K562 (cell line): ENCODE results near the gene CHIC2. TPM values are rescaled to one million over a fixed set of nuclear protein-coding genes. Genes with fewer than 3 reads are reported as not detected.

ENCODE experiments used
- BCL6 ChIP-seq: fragments of 250-450 bp; sonication (Bioruptor Pico); IDR thresholded peaks from 2 replicates; pipeline ENCODE4 v1.4.0; 2020
- polyA plus RNA-seq, 8 experiments: library from polyadenylated mRNA; depleted of rRNA in 4 of 8; stranded (reverse) in 5 of 8; unstranded in 3 of 8; fragments of >200 nt; fragmentation: Nextera tagmentation in 2 of 8; fragmentation: Illumina TruSeq in 1 of 8; extraction: Ambion mirVana in 2 of 8; extraction: Trizol in 1 of 8; gene quantifications; 2 replicates each; pipeline versions ENCODE4 v1.2.1 to v1.2.3, GENCODE V29; 2011 to 2014; ENCODE audit warnings: inconsistent platforms in 1 of 8, missing spikeins in 1 of 8
- total RNA-seq, 7 experiments: library from RNA; depleted of rRNA in 6 of 7; stranded (reverse); fragments of >200 nt in 6 of 7; fragmentation: Illumina TruSeq in 2 of 7; extraction: Trizol in 2 of 7; gene quantifications; 2 replicates each; pipeline versions ENCODE4 v1.2.1 to v1.2.3, GENCODE V29; 2011 to 2021; ENCODE audit warnings: low replicate concordance in 1 of 7
- TF ChIP-seq, protein P1 (sequence below), 2 experiments: fragments of 450-650 bp; formaldehyde crosslinking in 1 of 2; IDR thresholded peaks; 2 replicates each; pipeline versions ENCODE4 v1.4.0 to v1.6.1; 2014 to 2020; ENCODE audit warnings: mild to moderate bottlenecking in 2 of 2, borderline replicate concordance in 1 of 2, low read depth in 1 of 2

Gene CHIC2
- total and polyA plus RNA-seq, 9 of the 15 experiments (the other 6 are each of a cell fraction or from before 2014, with no cell fraction given) = 0.89 to 25.1 (median 12.1) TPM

DNA sequence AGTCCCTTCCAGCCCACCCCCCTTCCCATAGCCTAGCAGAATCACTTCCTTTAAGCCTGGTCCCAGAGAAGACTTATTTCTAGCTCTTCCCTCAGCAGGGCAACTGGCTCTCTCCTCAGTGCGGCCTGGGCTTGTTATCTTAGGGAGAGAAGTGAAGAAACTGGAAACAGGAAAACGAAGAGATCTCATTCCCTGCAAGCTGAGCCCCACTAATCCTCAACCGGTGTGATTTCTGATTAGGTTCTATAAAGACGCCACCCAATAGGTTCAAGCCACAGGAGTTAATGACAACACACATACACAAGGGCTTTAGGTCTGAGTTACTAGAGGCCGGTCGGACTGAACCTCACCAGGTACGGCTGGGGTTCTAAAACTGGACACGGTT is 38.8 kb upstream of the CHIC2 start (continued):
- TF ChIP-seq, protein P1, sequence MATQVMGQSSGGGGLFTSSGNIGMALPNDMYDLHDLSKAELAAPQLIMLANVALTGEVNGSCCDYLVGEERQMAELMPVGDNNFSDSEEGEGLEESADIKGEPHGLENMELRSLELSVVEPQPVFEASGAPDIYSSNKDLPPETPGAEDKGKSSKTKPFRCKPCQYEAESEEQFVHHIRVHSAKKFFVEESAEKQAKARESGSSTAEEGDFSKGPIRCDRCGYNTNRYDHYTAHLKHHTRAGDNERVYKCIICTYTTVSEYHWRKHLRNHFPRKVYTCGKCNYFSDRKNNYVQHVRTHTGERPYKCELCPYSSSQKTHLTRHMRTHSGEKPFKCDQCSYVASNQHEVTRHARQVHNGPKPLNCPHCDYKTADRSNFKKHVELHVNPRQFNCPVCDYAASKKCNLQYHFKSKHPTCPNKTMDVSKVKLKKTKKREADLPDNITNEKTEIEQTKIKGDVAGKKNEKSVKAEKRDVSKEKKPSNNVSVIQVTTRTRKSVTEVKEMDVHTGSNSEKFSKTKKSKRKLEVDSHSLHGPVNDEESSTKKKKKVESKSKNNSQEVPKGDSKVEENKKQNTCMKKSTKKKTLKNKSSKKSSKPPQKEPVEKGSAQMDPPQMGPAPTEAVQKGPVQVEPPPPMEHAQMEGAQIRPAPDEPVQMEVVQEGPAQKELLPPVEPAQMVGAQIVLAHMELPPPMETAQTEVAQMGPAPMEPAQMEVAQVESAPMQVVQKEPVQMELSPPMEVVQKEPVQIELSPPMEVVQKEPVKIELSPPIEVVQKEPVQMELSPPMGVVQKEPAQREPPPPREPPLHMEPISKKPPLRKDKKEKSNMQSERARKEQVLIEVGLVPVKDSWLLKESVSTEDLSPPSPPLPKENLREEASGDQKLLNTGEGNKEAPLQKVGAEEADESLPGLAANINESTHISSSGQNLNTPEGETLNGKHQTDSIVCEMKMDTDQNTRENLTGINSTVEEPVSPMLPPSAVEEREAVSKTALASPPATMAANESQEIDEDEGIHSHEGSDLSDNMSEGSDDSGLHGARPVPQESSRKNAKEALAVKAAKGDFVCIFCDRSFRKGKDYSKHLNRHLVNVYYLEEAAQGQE (IDR thresholded peaks at IDR 0.05; ENCODE audit: borderline replicate concordance) = no peak
- TF ChIP-seq, protein P1 (CRISPR knock-in tag; IDR thresholded peaks at IDR 0.05; ENCODE audit: low read depth) = no peak
- no peak for TF ChIP-seq BCL6 (CRISPR knock-in tag)
